ENCODE results near the gene NSUN3.

DNA sequence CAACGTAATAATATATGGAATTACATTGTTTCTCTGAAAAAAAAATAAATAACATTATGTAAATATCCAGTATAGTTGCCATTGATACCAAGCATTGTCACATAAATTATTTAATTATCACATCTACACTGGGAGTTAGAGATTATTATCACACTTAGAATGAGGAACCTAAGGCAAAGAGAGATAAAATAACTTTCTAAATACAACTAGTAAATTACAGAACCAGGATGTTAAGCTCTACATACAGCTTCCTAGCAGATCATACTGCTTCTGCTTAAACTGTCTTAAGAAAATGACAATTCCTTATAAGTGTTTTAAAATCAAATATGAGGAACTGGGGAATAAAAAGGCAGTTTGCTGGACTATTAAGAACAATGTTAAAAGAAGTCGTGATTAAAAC is 104.5 kb downstream of the NSUN3 start:
- TF ChIP-seq SMC3 (IDR thresholded peaks at IDR 0.05; ENCODE audit: borderline replicate concordance, low read length): no peak
- no peak for TF ChIP-seq EZH2 (IDR thresholded peaks at IDR 0.05; ENCODE audit: borderline replicate concordance, control insufficient read depth, low read depth, low read length)
- TF ChIP-seq CTCF (IDR thresholded peaks at IDR 0.05 in 2 of 3, conservative IDR thresholded peaks at IDR 0.05 in 1 of 3; ENCODE audit: control insufficient read depth in 2 of 3, extremely low read depth in 1 of 3, insufficient read depth in 1 of 3, low read depth in 3 of 3, low read length in 3 of 3): no peak
- no peak for TF ChIP-seq EP300 (IDR thresholded peaks at IDR 0.05; ENCODE audit: borderline replicate concordance in 1 of 2, control insufficient read depth in 1 of 2, low read depth in 2 of 2, low read length in 2 of 2)
- no peak for TF ChIP-seq ZNF274 (IDR thresholded peaks at IDR 0.05; ENCODE audit: insufficient read depth, insufficient read length)
- TF ChIP-seq SUZ12 (IDR thresholded peaks at IDR 0.05; ENCODE audit: unreplicated experiment): no peak
- no peak for TF ChIP-seq NFYB (IDR thresholded peaks at IDR 0.05; ENCODE audit: insufficient read depth, low read depth, low read length)
- TF ChIP-seq RAD21 (IDR thresholded peaks at IDR 0.05; ENCODE audit: insufficient read depth, low read depth, low read length): no peak
- no peak for TF ChIP-seq POLR2AphosphoS5 (IDR thresholded peaks at IDR 0.05; ENCODE audit: low read length)
- TF ChIP-seq USF2 (IDR thresholded peaks at IDR 0.05; ENCODE audit: borderline replicate concordance, low read depth, low read length): no peak
- TF ChIP-seq ZBED1 (IDR thresholded peaks at IDR 0.05; ENCODE audit: borderline replicate concordance): no peak
- TF ChIP-seq ATF2 (IDR thresholded peaks at IDR 0.05; ENCODE audit: low read length): no peak
- no peak for TF ChIP-seq CEBPB (IDR thresholded peaks at IDR 0.05; ENCODE audit: borderline replicate concordance in 1 of 2, low read depth in 2 of 2, low read length in 2 of 2)
